Coronary artery (tissue), 2 donors: Measurements from ENCODE around the gene ANKRD22.

ENCODE experiments used
- DNase-seq: peaks from one replicate; pipeline ENCODE4 v3.0.0-alpha.2; 2017; ENCODE audit warnings: low spot score
- H3K27ac ChIP-seq, 2 donors: fragments of 200-600 bp; sonication (generic); one replicate each; pipeline ENCODE4 v1.5.1; 2016 to 2019
- H3K4me3 ChIP-seq: fragments of 200-600 bp; sonication (generic); 2 replicates; pipeline ENCODE4 v1.5.1; 2016; ENCODE audit warnings: mild to moderate bottlenecking, moderate library complexity
- CTCF ChIP-seq: fragments of 200-600 bp; sonication (generic); IDR thresholded peaks from one replicate; pipeline ENCODE4 v1.5.1; 2019; ENCODE audit warnings: antibody characterized with exemption

Gene ANKRD22

GRCh38 chr10:88809621-88810020 is 42.0 kb downstream of the ANKRD22 start:
- DNase-seq, result no peak
- no peak overlapping the region for H3K4me3 ChIP-seq
- no peak overlapping the region for H3K27ac ChIP-seq
- no peak for TF ChIP-seq CTCF

- Histone ChIP-seq H3K27ac (no peak overlapping the region), H3K4me3 (no peak overlapping the region)
- TF ChIP-seq CTCF, result no peak
- no peak for DNase-seq
Observed at GRCh38 chr10:88805924-88806323, 45.7 kb downstream of the ANKRD22 start.

- no peak for TF ChIP-seq CTCF
- Histone ChIP-seq H3K27ac (no peak overlapping the region), H3K4me3 (no peak overlapping the region)
- no peak for DNase-seq
Observed at GRCh38 chr10:88805361-88805760, 46.3 kb downstream of the ANKRD22 start.

- Histone ChIP-seq H3K27ac (no peak overlapping the region), H3K4me3 (no peak overlapping the region)
- no peak for TF ChIP-seq CTCF
- no peak for DNase-seq
Observed at GRCh38 chr10:88804083-88804812, 47.4 kb downstream of the ANKRD22 start.

GRCh38 chr10:88803641-88804040 is 48.0 kb downstream of the ANKRD22 start:
- no peak overlapping the region for H3K4me3 ChIP-seq
- DNase-seq, result no peak
- no peak for TF ChIP-seq CTCF
- H3K27ac ChIP-seq, result no peak overlapping the region

GRCh38 chr10:88802523-88803285 is 48.9 kb downstream of the ANKRD22 start, which contains the start of gene LIPM:
Gene LIPM (plus strand): TSS chr10:88802730. CDS start chr10:88802897, 167 bp downstream.
- no peak for TF ChIP-seq CTCF
- Histone ChIP-seq H3K27ac (no peak within 1 kb of the TSS), H3K4me3 (no peak within 1 kb of the TSS)
- DNase-seq, result no peak
